GM21786 (cell line): ENCODE data around the gene FAM3C.
"Not testable (repeated sequence)": the region's sequence is repeated elsewhere in the genome, so short reads cannot be mapped to it uniquely, and the experiment has no call there.

Source experiments
- ATAC-seq: cut with Tn5 transposase; IDR thresholded peaks from one replicate; pipeline ENCODE4 v1.9.1; 2021; ENCODE audit not compliant: unreplicated experiment

The FAM3C gene

GRCh38 chr7:121334875-121335648 lies 61.0 kb downstream of the FAM3C start:
- no peak for ATAC-seq

- ATAC-seq, result no peak
These were observed 61.7 kb downstream of the FAM3C start for GRCh38 chr7:121334376-121334775.

GRCh38 chr7:121331574-121331973 lies 64.5 kb downstream of the FAM3C start:
- ATAC-seq, result no peak

- no peak for ATAC-seq
These were observed 65.1 kb downstream of the FAM3C start for GRCh38 chr7:121331048-121331447.

DNA sequence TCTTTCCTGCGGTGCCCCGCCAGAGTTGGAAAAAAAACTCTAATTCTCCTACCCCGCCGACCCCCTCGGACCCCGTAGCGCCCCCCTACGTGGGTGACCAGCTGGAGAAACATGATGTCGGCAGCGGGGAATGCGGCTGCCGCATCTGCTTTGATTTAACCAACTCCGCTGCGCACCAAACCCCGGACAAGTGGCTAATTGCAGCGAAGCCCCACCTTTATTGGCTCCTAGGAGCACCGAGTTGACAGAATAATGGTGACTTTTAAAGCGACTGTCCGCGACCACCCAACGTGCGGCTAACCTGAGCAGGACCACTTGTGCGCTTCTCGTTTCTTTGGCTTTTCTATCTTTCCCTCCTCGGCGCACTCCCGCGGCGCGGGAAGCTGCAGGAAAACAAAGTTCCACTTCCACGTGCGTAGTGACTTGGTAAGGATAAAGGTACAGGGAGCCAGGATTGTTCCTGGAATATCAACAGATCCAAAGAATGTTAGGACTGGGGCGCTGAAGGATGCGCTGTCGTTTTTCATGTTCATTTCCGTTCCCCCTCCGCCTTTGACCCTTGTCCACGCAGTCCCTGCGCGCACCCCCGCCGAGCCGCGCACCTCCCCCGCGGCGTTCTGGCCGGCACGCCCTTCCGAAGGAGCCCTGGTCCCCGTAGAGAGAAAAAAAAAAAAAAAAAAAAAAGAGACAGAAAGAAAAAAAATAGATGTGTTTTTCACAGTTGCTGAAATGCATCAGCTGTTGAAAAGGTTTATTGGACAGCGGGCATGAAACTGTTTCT lies 65.9 kb downstream of the FAM3C start:
- ATAC-seq, result peak; percentile 24

- ATAC-seq, result peak; percentile 56
These were observed 66.7 kb downstream of the FAM3C start for GRCh38 chr7:121329191-121330052.

DNA sequence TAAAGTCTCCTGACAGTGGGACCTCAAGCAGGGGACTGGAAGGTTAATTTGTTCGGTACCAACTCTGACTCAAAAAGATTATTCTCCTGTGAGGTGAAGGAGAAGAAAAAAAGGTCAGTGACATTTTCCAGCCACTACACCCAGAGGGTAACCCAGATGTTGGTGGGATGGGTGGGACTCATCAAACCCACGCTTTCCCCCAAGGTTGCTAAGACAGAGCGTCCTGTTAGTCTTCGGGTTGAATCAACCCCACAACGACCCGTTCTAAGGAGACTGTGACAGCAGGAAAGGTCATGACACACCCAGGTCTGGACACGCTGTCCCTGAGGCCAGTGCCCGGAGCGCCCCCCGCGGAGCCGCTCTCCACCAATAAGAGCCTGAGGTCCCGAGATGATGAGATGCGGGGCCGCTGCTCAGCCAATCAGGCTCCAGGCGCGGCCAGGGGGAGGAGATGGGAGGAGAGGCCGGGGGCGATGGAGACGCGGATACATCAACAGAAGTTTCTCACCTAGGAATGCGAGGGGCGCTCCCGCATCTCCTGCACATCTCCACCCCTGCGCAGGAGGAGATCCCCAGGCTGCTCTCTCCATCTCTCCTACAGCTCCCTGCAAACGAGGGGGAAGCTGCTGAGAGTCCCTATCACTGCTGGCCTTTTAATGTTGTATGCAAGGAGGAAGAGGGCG lies 67.5 kb downstream of the FAM3C start, which contains the start of gene WNT16:
WNT16 (plus strand) TSS at position 493 of the 683 bp plus-strand sequence. CDS start 293 bp downstream, outside the sequence.
- no peak for ATAC-seq

DNA sequence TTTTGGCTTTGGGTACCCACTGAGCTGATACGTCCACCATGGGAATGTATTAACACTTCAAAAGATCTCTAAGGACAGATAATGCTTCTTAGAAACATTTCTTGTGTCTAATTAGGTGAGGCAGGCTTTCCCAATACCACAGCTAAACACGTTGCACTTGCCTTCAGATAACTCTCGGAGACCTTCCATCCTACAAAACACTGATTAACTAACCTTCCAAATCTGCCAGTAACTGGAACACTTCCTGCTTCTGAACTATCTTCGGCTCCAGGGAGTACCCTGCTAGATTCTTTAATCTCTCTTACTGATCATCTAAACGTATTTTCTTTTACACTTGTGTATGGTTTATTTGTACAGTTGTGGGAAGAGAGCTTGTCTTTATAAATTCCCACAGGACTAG lies 68.4 kb downstream of the FAM3C start:
- ATAC-seq, result no peak

- ATAC-seq, result no peak
These were observed 72.4 kb downstream of the FAM3C start for GRCh38 chr7:121323515-121324302.

DNA sequence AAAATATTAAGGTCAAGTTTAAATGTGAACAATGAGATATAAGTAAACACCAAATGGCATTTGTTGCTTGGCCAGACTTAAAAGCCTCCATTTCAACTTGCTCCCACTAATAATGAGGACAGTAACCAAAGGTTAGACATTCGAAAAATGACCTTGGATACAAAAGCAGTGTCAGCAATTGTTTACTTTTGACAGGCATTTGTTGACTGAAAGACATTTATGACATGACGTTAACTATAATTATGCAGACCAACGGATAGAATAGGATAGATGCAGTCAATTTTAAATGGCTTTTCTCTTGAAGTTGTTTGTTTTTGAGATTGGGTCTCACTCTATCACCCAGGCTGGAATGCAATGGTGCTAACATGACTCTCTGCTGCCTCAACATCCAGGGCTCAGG lies 73.6 kb downstream of the FAM3C start:
- no peak for ATAC-seq

DNA sequence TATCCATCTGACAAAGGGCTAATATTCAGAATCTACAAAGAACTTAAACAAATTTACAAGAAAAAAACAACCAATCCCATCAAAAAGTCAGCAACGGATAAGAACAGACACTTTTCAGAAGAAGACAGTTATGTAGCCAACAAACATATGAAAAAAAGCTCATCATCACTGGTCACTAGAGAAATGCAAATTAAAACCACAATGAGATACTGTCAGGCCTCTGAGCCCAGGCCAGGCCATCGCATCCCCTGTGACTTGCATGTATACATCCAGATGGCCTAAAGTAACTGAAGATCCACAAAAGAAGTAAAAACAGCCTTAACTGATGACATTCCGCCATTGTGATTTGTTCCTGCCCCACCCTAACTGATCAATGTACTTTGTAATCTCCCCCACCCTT lies 80.9 kb downstream of the FAM3C start:
- ATAC-seq, result not testable (repeated sequence)

GRCh38 chr7:121313793-121314676 lies 82.1 kb downstream of the FAM3C start:
- ATAC-seq, result peak; percentile 88

- no peak for ATAC-seq
These were observed 82.8 kb downstream of the FAM3C start for GRCh38 chr7:121313220-121313792.

DNA sequence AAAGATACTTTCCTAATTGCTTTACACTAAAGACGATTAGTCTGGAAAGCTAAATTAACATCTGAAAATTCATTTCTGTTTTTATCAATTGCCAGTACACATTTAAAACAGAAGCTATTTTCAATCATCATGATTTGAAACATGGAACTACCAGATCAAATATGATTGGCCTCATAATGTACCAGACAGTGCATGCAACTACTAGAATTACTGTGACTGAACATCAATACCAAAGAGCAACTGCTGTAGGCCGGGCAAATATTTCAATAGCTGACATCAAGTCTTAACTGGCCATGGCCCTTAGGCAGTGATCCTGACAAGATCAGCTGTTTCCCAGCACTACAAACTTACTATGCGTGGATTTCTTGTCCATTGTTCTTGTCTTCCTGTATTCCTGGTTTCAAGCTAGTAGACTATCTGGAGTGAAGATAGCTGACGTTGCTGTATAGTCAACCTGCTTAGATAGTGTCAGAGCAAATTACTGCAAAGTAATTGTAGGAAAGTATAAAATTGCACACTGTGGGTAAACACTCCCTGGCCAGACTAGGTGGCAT lies 89.0 kb downstream of the FAM3C start:
- ATAC-seq, result no peak

DNA sequence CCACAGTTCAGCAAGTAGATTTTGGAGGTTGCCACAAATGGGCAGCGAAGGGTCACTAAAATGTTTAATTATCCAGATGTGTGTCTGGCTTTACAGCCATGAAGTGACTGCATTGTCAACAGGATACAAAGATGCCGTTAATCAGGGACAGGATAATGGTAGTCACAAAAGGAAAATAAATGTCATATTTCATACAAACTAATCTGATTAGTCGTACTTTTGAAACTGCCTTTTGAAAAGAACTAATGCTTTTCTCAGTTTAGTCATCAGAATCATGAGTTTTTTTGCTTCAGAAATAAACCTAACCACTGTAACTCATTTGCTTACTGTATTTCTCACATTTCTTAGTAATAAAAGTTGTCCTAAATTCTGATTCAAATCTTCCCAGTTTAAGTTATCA lies 89.5 kb downstream of the FAM3C start:
- ATAC-seq, result no peak

DNA sequence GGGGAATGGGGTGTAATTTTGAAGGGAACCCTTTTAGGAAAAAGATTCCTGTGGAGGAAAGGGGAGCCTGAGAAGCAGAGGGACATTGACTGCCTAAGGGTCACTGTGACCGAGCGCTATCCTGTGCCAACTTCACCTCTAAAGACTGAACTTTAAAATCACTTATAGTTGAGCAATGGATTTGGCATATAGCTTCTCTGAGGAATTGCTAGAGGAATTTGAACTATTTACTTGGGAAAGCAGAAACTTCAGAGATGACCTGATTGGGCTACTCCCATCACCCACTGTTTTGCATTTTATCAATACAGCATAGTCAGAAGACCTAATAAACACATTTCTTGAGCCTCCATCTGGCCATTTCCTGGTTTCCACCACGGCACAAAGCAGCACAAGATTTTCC lies 91.0 kb downstream of the FAM3C start:
- no peak for ATAC-seq

GRCh38 chr7:121304102-121304658 lies 91.9 kb downstream of the FAM3C start:
- no peak for ATAC-seq
